Uterus (tissue), 4 donors: Measurements from ENCODE around the gene SKAP1. TPM values are rescaled to one million over a fixed set of nuclear protein-coding genes. Genes with fewer than 3 reads are reported as not detected.

Experiments used
- DNase-seq, 2 donors: peaks; one replicate each; pipeline ENCODE4 v3.0.0-alpha.2; 2019 to 2020
- H3K27ac ChIP-seq, 2 donors: fragments of 200-600 bp; sonication (generic); 1 replicate in 1 of 2; 2 replicates in 1 of 2; pipeline ENCODE4 v1.5.1; 2016 to 2018
- H3K27me3 ChIP-seq, 2 donors: fragments of 200-600 bp; sonication (generic); one replicate each; pipeline ENCODE4 v1.5.1; 2018 to 2019; ENCODE audit warnings: control low read depth in 1 of 2
- H3K36me3 ChIP-seq, 2 donors: fragments of 200-600 bp; sonication (generic); one replicate each; pipeline ENCODE4 v1.5.1; 2019; ENCODE audit warnings: control low read depth in 1 of 2
- H3K4me1 ChIP-seq, 2 donors: fragments of 200-600 bp; sonication (generic); one replicate each; pipeline ENCODE4 v1.5.1; 2018 to 2019; ENCODE audit warnings: control low read depth in 1 of 2
- H3K4me3 ChIP-seq, 2 donors: fragments of 200-600 bp; sonication (generic); 1 replicate in 1 of 2; 2 replicates in 1 of 2; pipeline ENCODE4 v1.5.1; 2018 to 2019; ENCODE audit warnings: mild to moderate bottlenecking in 1 of 2
- H3K9me3 ChIP-seq, 2 donors: fragments of 200-600 bp; sonication (generic); one replicate each; pipeline ENCODE4 v1.5.1; 2019; ENCODE audit warnings: control low read depth in 1 of 2
- POLR2A ChIP-seq, 2 donors: fragments of 450-650 bp; IDR thresholded peaks; one replicate each; pipeline ENCODE4 v1.6.1; 2016; ENCODE audit warnings: antibody characterized with exemption in 2 of 2, mild to moderate bottlenecking in 1 of 2, moderate library complexity in 1 of 2
- intact Hi-C: fragments of 100-400 bp; cut with DNase I; formaldehyde crosslinking; loops from one replicate; pipeline ENCODE4 v1.15.1; 2023; ENCODE audit warnings: low total_unique reads
- total RNA-seq, 4 donors: library from RNA; depleted of rRNA in 3 of 4; stranded (reverse); fragments of >200 nt in 3 of 4; gene quantifications; one replicate each; pipeline versions ENCODE4 v1.1.0 to v1.2.4, GENCODE V29; 2014 to 2023
- TF ChIP-seq, protein P1 (sequence below), 4 experiments: fragments of 200-600 bp in 2 of 4; fragments of 450-650 bp in 2 of 4; sonication (generic) in 2 of 4; IDR thresholded peaks; one replicate each; pipeline ENCODE4 v1.5.1; 2016 to 2019; ENCODE audit warnings: antibody characterized with exemption in 4 of 4, mild to moderate bottlenecking in 2 of 4, moderate library complexity in 1 of 4
- donor health status: DM: yes; HTN: yes; CAD: no.

Gene SKAP1
- total RNA-seq, 4 donors from 2014 or later = 0.51 to 2.4 (median 1.9) TPM; not detected in 1

- Histone ChIP-seq H3K4me1 (no peaks in the 10 kb centered on the region), H3K27me3 (no peaks in the 10 kb centered on the region), H3K27ac (no peak overlapping the region), H3K4me3 (no peak overlapping the region), H3K36me3 (no peaks in the 10 kb centered on the region), H3K9me3 (no peaks in the 10 kb centered on the region)
- DNase-seq = no peak
- no peak for TF ChIP-seq POLR2A (IDR thresholded peaks at IDR 0.05)
- TF ChIP-seq, protein P1, sequence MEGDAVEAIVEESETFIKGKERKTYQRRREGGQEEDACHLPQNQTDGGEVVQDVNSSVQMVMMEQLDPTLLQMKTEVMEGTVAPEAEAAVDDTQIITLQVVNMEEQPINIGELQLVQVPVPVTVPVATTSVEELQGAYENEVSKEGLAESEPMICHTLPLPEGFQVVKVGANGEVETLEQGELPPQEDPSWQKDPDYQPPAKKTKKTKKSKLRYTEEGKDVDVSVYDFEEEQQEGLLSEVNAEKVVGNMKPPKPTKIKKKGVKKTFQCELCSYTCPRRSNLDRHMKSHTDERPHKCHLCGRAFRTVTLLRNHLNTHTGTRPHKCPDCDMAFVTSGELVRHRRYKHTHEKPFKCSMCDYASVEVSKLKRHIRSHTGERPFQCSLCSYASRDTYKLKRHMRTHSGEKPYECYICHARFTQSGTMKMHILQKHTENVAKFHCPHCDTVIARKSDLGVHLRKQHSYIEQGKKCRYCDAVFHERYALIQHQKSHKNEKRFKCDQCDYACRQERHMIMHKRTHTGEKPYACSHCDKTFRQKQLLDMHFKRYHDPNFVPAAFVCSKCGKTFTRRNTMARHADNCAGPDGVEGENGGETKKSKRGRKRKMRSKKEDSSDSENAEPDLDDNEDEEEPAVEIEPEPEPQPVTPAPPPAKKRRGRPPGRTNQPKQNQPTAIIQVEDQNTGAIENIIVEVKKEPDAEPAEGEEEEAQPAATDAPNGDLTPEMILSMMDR (IDR thresholded peaks at IDR 0.05) = no peak
- intact Hi-C loops = no loop called here
Observed at GRCh38 chr17:48465884-48466283, 35.9 kb upstream of the SKAP1 start.

DNA sequence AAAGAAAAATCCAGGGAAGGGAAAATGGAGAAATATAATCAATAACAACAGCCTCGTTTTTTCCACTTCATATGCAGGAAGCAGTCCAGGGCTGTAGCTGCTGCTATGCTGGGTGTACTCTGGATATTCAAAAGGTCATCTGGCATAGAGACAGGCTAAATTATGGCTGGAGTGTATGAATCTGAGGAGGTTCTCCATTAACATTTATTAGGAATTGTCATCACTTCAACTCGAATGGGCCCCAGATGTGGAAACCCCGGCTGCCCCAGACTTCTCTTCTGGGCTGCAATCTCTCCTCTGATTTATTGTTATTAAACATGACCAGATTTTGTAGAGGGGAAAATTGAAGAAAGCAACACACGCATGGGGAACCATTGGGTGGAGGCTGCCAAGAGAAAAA, 33.5 kb upstream of the SKAP1 start:
- TF ChIP-seq POLR2A (IDR thresholded peaks at IDR 0.05) = no peak
- TF ChIP-seq, protein P1 (IDR thresholded peaks at IDR 0.05) = no peak
- Histone ChIP-seq H3K9me3 (no peaks in the 10 kb centered on the region), H3K4me1 (no peaks in the 10 kb centered on the region), H3K27ac (no peak overlapping the region), H3K36me3 (no peaks in the 10 kb centered on the region), H3K27me3 (no peaks in the 10 kb centered on the region), H3K4me3 (no peak overlapping the region)
- intact Hi-C loops = no loop called here
- no peak for DNase-seq

DNA sequence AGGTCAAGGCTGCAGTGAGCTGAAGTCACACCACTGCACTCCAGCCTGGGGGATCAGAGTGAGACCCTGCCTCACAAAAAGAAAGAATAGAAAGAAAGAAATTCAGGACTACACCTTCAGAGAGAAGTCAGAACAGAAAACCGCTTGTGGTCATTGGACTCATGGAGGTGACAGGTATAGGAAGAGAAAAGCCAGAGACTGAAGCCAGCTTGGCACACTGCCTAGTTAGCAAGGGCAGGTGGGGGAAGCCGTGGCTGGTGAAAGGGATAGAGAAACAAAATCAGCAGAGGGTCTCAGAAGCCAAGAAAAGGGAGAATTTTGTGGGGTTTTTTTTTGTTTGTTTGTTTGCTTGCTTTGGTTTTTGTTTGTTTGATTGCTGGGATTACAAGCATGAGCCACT, 32.9 kb upstream of the SKAP1 start:
- TF ChIP-seq POLR2A (IDR thresholded peaks at IDR 0.05) = no peak
- TF ChIP-seq, protein P1 (IDR thresholded peaks at IDR 0.05) = no peak
- DNase-seq = no peak
- Histone ChIP-seq H3K9me3 (no peaks in the 10 kb centered on the region), H3K4me3 (no peak overlapping the region), H3K27me3 (no peaks in the 10 kb centered on the region), H3K27ac (no peak overlapping the region), H3K36me3 (no peaks in the 10 kb centered on the region), H3K4me1 (no peaks in the 10 kb centered on the region)
- intact Hi-C loops = no loop called here

DNA sequence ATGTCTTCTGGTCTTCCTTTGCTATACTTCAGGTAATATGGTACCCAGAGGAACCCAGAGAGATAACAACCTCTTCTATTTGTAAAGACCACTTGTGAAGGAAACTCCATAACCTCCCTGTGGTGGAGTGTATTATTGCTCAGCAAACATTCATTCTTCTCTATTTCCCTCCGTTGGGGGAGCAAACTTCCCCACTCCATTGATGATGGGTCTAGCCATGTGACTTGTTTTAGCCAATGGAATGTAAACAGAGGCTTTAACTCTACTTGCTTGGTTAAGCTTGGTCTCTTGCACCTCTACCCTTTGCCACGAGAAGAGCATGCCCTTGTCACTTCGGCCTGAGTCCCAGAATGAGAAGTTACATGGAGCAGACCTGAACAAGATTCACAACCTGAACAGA, 30.0 kb upstream of the SKAP1 start:
- Histone ChIP-seq H3K4me1 (no peaks in the 10 kb centered on the region), H3K27me3 (no peaks in the 10 kb centered on the region), H3K4me3 (no peak overlapping the region), H3K36me3 (no peaks in the 10 kb centered on the region), H3K27ac (no peak overlapping the region), H3K9me3 (no peaks in the 10 kb centered on the region)
- intact Hi-C loops = no loop called here
- no peak for DNase-seq
- no peak for TF ChIP-seq POLR2A (IDR thresholded peaks at IDR 0.05)
- TF ChIP-seq, protein P1 (IDR thresholded peaks at IDR 0.05) = no peak

DNA sequence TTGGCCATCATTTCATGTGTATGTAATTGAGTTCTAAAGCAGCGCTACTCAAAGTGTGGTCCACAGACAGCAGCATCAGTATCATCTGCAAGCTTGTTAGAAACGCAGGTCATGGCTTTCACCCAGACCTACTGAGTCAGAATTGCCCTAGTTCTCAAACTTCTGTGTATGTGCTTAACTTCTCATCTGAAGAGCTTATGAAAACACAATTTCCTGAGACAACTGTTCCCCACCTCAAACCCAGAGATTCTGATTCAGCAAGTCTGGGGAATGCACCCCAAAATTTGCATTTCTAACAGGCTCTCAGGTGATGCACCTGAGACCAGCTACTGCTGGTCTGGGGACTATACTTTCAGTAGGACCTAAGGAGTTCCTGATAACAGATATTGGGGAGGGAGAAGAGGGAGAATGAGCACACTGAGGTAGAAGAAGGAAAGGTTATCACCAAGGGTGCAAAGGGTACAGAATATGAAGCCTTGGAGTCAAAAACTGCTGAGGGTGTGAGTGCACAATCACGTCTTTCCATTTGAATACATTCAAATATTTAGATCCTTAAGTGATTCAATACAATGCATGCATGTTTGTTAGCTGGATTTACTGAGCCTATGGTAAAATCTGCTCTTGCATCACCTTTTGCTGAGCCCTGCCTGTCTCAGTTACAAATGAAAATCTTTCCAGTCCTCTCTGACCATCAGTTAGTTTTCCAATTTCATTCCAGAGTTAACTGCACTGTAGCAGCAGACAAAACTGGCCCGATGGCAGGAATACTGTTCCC, 29.2 kb upstream of the SKAP1 start:
- H3K4me3 ChIP-seq = no peak overlapping the region
- intact Hi-C loops = no loop called here
- no peaks in the 10 kb centered on the region for H3K36me3 ChIP-seq
- no peak for TF ChIP-seq POLR2A (IDR thresholded peaks at IDR 0.05)
- TF ChIP-seq, protein P1 (IDR thresholded peaks at IDR 0.05) = no peak
- H3K4me1 ChIP-seq = no peaks in the 10 kb centered on the region
- no peak for DNase-seq
- no peak overlapping the region for H3K27ac ChIP-seq
- no peaks in the 10 kb centered on the region for H3K27me3 ChIP-seq
- no peaks in the 10 kb centered on the region for H3K9me3 ChIP-seq
